Ovary (tissue), 3 donors: Measurements from ENCODE around the gene CACNA2D4.

Experiments used
- CTCF ChIP-seq, 3 donors: fragments of 450-650 bp in 2 of 3; fragments of 200-600 bp in 1 of 3; IDR thresholded peaks; one replicate each; pipeline versions ENCODE4 v1.5.1 to v1.8.0; 2016 to 2022; ENCODE audit warnings: antibody characterized with exemption in 3 of 3, mild to moderate bottlenecking in 1 of 3
- EP300 ChIP-seq: sonication (generic); formaldehyde crosslinking; IDR thresholded peaks from one replicate; pipeline ENCODE4 v1.6.1; 2017; ENCODE audit warnings: antibody characterized with exemption
- POLR2A ChIP-seq: fragments of 450-650 bp; IDR thresholded peaks from one replicate; pipeline ENCODE4 v1.6.1; 2017; ENCODE audit warnings: antibody characterized with exemption, mild to moderate bottlenecking, moderate library complexity
- donor health status: DM: no; HTN: no; CAD: no.

GRCh38 chr12:1956716-1957115, 38.3 kb upstream of the CACNA2D4 start:
- no peak for TF ChIP-seq POLR2A
- no peak for TF ChIP-seq CTCF (IDR thresholded peaks at IDR 0.05)
- no peak for TF ChIP-seq EP300
